Raji (cell line): ENCODE measurements around the gene LEF1.

ENCODE experiments used
- POLR2A ChIP-seq: IDR thresholded peaks from 2 replicates; pipeline ENCODE4 v1.6.1; 2011; ENCODE audit warnings: low read depth, low read length, control low read depth; ENCODE audit not compliant: insufficient read depth

LEF1 gene

DNA sequence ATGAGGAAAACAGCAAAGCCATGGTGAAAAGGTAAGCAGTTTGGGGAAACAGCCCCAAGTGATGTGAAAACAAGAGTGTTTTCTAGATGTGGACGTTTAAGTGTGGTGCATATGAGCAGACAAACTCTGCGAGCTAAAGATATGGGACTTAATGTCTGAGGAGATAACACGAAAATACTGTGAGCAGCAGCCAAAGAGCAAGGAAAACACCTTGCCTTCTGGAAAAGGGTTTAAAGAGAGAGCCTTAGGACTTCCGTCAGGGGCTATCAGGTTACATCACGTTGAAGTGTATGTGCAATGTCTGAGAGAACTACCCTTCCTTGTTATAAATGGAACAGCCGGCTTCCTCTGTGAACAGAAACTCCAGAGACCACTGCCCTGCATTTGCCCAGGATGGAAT, 54.2 kb downstream of the LEF1 start:
- no peak for TF ChIP-seq POLR2A

DNA sequence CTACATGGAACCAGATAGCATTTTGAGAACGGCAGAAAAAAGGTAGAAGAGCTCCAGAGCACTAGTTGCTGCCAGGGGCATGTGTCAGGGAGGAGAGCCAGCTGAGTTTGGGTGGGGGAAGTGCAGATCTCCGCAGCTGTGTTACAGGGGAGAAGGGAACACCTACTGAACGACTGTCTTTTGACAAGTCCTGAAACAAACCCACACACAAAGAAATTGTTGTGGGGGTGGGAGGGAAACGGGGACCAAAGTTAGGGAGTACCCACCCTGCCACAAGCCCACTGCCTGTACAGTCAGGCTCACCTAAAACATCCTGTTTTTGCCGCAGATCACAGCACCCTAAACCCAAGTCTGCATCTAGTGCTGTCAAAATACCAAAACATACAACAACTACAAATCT, 55.5 kb downstream of the LEF1 start:
- no peak for TF ChIP-seq POLR2A

DNA sequence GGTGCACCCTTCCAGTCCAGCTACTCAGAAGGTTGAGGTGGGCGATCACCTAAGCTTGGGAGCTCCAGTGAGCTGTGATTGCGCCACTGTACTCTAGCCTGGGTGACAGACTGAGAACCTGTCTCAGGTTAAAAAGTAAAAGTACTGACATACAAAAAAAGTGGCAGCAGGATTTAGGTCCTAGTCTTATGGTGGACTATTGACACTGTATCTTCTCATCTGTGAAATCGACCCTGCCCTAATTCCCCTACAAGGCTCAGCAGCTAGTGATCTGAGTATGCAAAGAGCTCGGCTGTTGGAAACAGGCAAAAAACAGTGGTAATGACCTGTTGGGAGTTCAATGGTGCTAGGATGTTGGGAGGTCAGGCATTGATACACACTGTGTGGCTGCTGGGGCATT, 57.0 kb downstream of the LEF1 start:
- no peak for TF ChIP-seq POLR2A

DNA sequence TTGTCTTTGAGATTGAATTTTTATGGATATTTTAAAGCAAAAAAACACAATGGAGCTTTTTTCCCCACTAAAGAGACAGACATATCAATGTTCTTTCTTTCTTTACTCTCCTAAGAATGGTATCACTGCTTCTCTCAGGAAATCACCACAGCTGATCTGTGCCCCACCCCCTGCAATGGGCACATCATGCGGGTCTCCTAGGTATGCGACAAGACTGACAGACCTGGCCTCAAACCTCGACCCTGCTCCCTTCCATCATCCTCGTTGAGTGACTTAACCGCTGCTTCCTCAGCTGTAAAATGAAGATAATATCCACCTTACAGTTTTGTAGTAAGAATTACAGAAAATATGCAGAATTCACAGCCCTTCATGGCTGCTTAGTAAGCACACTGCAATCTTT, 58.3 kb downstream of the LEF1 start:
- TF ChIP-seq POLR2A, result no peak

DNA sequence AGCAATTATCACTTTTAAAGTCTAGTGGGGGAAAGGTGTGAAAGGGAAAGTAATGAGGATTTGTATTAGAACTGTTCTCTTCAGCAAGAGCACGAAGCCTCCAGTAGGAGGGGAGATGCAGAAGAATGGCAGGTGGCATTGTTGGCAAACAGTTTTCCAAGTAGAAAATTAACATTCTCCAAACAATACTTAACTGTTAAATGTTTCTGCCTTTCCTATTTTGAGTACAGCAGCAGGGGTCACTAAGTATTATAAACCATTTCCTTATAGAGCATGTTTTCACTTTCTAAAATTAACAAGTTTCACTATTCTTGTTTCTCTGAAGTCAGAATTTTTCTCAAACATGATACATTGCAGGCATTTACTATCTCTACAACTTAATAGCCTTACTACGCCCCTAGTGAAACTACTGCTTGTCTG, 58.7 kb downstream of the LEF1 start:
- no peak for TF ChIP-seq POLR2A

DNA sequence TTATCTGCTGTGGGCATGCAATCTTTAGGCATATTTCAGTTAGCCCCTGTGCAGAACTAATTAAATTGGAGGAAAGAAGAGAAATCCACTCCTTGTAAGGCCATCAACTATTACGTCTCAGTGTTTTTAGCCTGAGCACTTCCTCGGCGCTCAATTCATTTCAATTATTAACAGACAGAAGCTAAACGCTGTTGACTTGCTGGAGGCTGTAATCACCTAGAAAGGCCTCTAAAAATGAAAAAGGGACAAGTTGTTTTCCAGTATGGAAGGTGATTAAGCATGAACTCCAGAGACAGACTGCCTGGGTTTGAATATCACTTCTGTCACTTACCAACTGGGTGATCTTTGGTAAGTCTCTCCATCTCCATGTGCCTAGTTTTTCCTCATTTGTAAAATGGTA, 59.6 kb downstream of the LEF1 start:
- no peak for TF ChIP-seq POLR2A

DNA sequence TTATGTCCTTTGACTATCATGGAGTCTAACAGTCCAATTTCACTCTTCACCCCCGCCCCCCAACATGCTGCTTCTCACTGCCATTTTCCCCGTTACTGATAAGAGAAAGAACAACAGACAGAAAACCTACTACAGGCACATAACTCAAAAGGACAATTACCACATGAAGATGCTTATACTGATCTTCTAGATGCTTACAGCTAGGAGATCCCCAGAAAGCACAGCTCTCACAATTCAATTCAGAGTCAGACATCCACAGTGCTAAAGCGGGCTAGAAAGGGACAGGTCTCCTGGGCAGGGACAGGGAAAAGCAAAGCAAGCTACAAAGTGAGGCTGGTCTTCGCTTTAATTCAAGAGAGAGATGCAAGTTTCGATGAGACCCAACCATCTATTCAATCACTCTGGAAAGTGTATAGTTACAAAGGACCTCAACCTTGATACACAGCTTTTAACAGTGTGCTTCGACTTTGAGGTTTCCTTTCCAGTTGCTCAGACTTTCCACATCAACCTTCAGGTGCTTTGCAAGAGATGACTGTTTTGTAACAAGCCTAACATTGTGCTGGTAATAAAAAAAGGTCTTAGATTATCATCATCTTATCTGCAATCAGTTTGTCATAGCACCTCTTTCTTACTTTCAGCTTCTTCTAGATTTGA, 60.9 kb downstream of the LEF1 start:
- TF ChIP-seq POLR2A, result no peak

DNA sequence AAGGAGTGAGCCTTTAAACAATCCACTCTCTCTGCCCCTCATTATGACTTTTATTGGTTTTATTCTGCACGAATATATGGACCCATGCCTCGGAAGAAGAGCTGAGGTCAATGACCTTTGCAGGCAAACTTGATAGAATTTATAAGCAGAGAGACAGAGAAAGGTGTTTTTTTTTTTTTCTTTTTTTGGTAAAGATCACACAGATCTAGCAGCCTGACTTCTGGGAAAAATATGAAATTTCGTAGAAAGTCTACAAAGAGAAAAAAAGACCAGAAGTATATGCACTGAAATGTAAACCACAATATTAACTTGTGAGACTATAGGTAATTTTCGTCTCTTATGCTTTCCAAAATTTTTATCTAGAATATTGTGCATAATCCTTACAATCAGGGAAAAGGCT, 61.6 kb downstream of the LEF1 start:
- TF ChIP-seq POLR2A, result no peak

DNA sequence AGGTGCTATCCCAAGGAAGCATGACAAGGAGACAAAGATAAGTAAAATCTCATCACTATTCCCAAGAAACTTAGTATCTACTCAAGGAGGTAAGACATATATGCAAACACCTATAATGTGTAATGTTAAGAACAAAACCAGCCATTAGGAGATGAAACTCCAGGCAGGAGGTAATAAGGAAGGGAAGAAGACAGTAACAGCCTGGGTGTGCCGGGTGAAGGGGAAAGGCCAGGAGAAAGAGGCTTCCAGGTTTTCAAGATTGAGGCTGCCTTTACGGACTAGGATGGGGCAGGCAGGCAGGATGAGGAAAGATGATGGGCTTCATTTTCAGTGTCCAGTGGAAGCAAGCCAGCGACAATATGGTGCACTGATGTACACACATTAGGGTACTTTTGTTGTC, 62.5 kb downstream of the LEF1 start:
- TF ChIP-seq POLR2A, result no peak

DNA sequence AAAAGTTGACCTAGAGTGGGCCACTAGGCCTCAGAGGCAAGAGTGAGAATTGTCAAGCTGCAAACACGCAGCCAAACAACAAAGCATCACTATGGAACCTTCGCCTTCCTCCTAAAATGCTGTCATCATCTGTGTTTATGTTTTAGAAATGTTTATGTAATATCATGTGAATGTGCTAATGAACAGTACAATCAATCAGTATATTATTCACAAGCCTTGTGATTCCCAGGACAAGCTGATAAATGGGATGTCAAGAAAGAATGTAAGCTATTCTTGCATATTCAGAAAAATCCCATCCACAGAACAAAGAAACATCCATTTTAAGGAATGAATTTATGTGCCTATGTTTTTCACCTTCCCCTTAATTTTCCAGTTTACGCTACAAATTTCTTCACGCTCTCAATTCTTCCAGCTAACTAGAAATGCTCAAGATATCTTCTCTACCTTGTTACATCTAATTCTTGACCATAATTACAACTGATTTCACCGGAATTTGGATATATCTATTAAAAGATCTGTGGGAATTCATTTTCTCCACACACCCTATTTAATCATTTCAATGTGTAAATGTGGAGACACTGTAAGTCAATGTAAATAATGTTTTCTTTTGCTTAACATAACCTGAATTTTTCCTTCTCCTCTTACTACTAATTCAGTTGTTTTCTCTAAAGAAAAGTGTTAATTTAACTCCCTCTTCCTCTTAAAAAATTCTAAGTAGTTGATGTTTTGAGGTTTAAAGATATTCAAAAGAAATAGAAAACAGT, 65.5 kb downstream of the LEF1 start:
- no peak for TF ChIP-seq POLR2A

DNA sequence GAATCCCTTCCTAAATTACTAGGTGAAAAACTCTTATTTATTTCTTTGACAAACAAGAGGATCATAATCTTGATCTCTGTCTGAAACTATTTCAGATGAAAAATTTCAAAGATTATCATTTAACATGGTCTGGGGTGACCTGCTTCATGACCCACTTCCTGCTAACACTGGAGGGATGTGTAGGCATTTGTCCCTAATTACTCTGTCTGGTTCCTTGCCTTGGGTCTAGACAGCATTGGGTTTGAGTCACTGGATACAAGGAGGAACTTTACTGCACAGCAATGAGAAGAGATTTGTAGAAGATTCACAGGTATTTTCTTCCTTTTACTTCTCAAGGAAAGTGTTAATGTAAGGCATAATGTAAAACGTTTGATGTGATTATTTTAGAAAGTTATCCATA, 67.9 kb downstream of the LEF1 start:
- TF ChIP-seq POLR2A, result no peak

DNA sequence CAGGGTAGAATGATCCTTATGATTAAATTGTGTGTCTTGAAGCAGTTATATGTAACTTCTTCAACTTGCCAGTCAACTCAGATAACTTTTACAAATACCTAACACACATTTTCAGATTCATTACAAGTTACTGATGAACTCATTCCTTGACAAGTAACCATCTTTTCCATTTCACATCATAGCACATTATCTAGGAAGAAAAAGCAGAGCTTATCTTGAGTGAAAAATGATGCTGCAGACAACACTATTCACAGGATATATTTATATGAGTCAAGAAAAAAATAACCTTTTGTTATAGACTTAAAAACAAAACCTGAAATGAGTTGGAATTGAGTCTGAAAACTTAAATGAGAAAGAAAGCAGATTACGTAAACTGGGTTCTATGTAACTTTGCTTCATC, 68.9 kb downstream of the LEF1 start:
- TF ChIP-seq POLR2A, result no peak

DNA sequence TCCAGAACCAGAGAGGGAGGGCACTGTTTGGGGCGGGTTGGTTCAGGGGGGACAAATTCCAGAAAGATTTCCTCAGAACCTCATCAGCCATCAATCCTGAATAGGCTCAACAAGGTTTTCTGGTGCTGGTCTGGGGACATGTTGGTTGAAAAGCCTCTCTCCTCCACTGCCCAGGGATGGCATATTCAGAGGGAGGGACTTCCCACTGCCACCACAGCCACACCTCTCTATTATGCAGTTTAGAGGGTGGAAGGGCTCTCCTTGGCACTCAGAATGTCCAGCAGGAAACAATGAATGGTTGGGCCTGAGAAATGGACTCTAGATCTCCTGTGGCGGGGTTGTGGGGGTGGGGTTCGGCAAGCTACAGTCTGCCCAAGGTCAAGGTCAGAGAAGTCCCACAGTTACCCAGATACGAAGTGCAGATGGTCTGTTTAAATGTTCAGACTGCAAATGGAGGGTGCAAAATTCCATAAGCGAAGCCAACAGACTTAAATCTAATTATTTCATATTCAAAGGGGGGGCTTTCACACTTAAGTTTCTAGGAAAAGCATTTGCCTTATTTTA, 70.7 kb downstream of the LEF1 start:
- TF ChIP-seq POLR2A, result no peak

DNA sequence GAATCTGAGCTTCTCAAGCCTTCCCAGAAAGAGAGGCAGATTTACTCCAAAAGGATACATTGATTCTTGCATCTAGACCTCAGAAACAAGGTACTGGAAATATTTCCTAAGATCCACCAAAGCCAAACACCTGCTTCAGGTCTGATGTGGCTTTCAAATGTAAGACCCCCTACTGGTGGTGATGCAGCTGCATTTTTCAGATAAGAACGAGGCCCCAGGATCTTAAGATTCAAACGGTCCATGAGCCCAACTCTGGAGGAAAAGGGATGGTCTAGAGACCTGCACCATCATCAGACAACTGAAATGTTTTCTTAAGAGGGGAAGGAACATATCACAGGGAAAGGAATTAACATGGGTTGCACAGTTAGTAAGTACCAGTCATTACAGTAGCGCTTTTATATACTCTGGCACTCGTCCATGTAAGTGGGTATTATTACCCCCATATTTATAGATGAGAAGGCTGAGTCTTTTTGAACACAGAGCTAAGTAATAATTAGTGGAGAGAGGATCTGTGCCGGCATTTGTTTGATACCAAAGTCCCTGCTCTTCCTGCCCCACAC, 73.7 kb downstream of the LEF1 start:
- TF ChIP-seq POLR2A, result no peak

DNA sequence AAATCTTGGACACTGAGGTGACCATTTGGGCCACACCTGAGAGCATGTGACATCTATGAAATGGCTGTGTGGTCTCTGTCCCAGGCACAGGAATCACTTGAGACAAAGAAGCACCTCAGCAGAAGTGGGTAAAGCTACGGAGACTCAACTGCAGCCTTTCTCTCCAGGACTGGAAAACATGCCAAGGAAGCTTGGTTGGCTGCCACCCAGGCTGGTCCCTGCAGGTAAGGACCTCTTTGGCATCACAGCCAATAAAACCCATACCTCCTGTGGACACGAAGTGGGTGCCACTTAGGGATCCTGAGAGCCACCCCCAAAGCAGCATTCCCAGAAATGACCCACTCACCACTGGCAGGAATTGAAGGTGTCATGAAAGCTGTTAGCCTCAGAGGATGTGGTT, 74.6 kb downstream of the LEF1 start:
- TF ChIP-seq POLR2A, result no peak

DNA sequence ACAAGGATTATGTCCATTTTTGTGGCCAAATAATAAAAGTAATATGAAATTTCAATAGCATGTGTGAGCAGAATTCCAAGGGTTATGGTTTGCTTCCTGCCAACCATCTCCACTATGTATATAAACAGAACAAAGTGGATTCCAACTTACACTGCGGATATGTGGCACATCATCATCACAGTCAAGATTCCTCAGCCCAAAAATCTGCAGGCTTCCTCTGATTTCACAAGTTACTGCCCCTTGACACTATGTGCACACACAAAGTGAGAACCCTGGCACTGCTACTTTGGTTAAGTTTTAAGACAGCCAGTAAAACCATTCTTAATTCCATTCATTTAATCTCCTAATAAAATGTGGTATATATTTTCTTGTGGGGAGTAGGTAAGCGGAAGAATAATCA, 76.4 kb downstream of the LEF1 start:
- TF ChIP-seq POLR2A, result no peak
